Liver (tissue), 9 donors: ENCODE results near the gene MANSC1. TPM values are rescaled to one million over a fixed set of nuclear protein-coding genes. Genes with fewer than 3 reads are reported as not detected.

Source experiments
- DNase-seq: peaks from one replicate; pipeline ENCODE4 v3.0.0-alpha.2; 2017; ENCODE audit warnings: low spot score
- H3K27ac ChIP-seq, 2 donors: one replicate each; pipeline ENCODE4 v1.7.0; 2013; ENCODE audit warnings: inconsistent platforms in 2 of 2, low read length in 2 of 2, control low read depth in 1 of 2, low read depth in 1 of 2, mild to moderate bottlenecking in 1 of 2
- H3K27me3 ChIP-seq, 4 donors: one replicate each; pipeline versions ENCODE4 v1.6.1 to v1.7.0; 2013; ENCODE audit warnings: low read length in 3 of 4, inconsistent platforms in 1 of 4, mild to moderate bottlenecking in 1 of 4, moderate library complexity in 1 of 4; ENCODE audit not compliant: control insufficient read depth in 4 of 4, insufficient read depth in 4 of 4
- H3K36me3 ChIP-seq, 4 donors: one replicate each; pipeline versions ENCODE4 v1.6.1 to v1.7.0; 2013; ENCODE audit warnings: low read length in 3 of 4, mild to moderate bottlenecking in 3 of 4, low read depth in 1 of 4, moderate library complexity in 1 of 4; ENCODE audit not compliant: control insufficient read depth in 4 of 4, insufficient read depth in 3 of 4
- H3K4me1 ChIP-seq, 4 donors: one replicate each; pipeline versions ENCODE4 v1.6.1 to v1.7.0; 2013; ENCODE audit warnings: low read length in 3 of 4, mild to moderate bottlenecking in 3 of 4, moderate library complexity in 1 of 4; ENCODE audit not compliant: control insufficient read depth in 4 of 4, insufficient read depth in 4 of 4
- H3K4me3 ChIP-seq, 3 donors: one replicate each; pipeline versions ENCODE4 v1.6.1 to v1.7.0; 2013; ENCODE audit warnings: low read length in 3 of 3, control low read depth in 1 of 3, low read depth in 1 of 3, mild to moderate bottlenecking in 1 of 3
- H3K9ac ChIP-seq, 2 donors: one replicate each; pipeline ENCODE4 v1.7.0; 2013; ENCODE audit warnings: low read length in 2 of 2, mild to moderate bottlenecking in 2 of 2, moderate library complexity in 2 of 2, control low read depth in 1 of 2, low read depth in 1 of 2
- H3K9me3 ChIP-seq, 4 donors: one replicate each; pipeline versions ENCODE4 v1.6.1 to v1.7.0; 2013; ENCODE audit warnings: low read length in 3 of 4; ENCODE audit not compliant: control insufficient read depth in 4 of 4
- ATF3 ChIP-seq: IDR thresholded peaks from 2 replicates; pipeline ENCODE4 v1.6.1; 2016; ENCODE audit warnings: antibody characterized with exemption
- CTCF ChIP-seq: fragments of 150-350 bp; IDR thresholded peaks from 2 replicates; pipeline ENCODE4 v1.5.1; 2017; ENCODE audit warnings: improper control_type of control experiment, low read depth, low read length; ENCODE audit not compliant: missing input control
- FOXA1 ChIP-seq: IDR thresholded peaks from 2 replicates; pipeline ENCODE4 v1.6.1; 2016; ENCODE audit warnings: antibody characterized with exemption
- FOXA2 ChIP-seq: IDR thresholded peaks from 2 replicates; pipeline ENCODE4 v1.6.1; 2016; ENCODE audit warnings: antibody characterized with exemption
- HNF4A ChIP-seq, 2 donors: conservative IDR thresholded peaks; 2 replicates each; pipeline ENCODE4 v1.6.1; 2016; ENCODE audit warnings: antibody characterized with exemption in 2 of 2, mild to moderate bottlenecking in 2 of 2
- HNF4G ChIP-seq: IDR thresholded peaks from 2 replicates; pipeline ENCODE4 v1.6.1; 2016; ENCODE audit warnings: antibody characterized with exemption
- JUND ChIP-seq, 2 donors: IDR thresholded peaks; 2 replicates each; pipeline ENCODE4 v1.6.1; 2016; ENCODE audit warnings: antibody characterized with exemption in 2 of 2
- MAX ChIP-seq: IDR thresholded peaks from 2 replicates; pipeline ENCODE4 v1.6.1; 2016; ENCODE audit warnings: antibody characterized with exemption
- NR2F2 ChIP-seq: IDR thresholded peaks from 2 replicates; pipeline ENCODE4 v1.6.1; 2016; ENCODE audit warnings: antibody characterized with exemption
- RAD21 ChIP-seq, 2 donors: IDR thresholded peaks; 2 replicates each; pipeline ENCODE4 v1.6.1; 2016; ENCODE audit warnings: antibody characterized with exemption in 2 of 2, mild to moderate bottlenecking in 2 of 2
- REST ChIP-seq: IDR thresholded peaks from 2 replicates; pipeline ENCODE4 v1.6.1; 2016; ENCODE audit warnings: antibody characterized with exemption, mild to moderate bottlenecking
- RXRA ChIP-seq, 2 donors: IDR thresholded peaks; 2 replicates each; pipeline ENCODE4 v1.6.1; 2017 to 2018; ENCODE audit warnings: antibody characterized with exemption in 2 of 2, mild to moderate bottlenecking in 1 of 2
- TAF1 ChIP-seq: conservative IDR thresholded peaks from 2 replicates; pipeline ENCODE4 v1.6.1; 2016; ENCODE audit warnings: antibody characterized with exemption, mild to moderate bottlenecking
- YY1 ChIP-seq: IDR thresholded peaks from 2 replicates; pipeline ENCODE4 v1.6.1; 2016; ENCODE audit warnings: antibody characterized with exemption, mild to moderate bottlenecking
- ZBTB33 ChIP-seq: IDR thresholded peaks from 2 replicates; pipeline ENCODE4 v1.6.1; 2016; ENCODE audit warnings: antibody characterized with exemption
- WGBS: extraction: QIAGEN DNeasy Blood & Tissue Kit; methylation state at CpG from one replicate; pipeline ENCODE4 v1.1.7; 2013; 5-methylcytosine and 5-hydroxymethylcytosine counted together
- polyA plus RNA-seq, 2 donors: library from polyadenylated mRNA; stranded (reverse) in 1 of 2; unstranded in 1 of 2; fragments of 200-250 nt in 1 of 2; fragments of >200 nt in 1 of 2; fragmentation: Nextera tagmentation in 1 of 2; extraction: Ambion mirVana in 1 of 2; gene quantifications; one replicate each; pipeline versions ENCODE4 v1.2.1 to v1.2.3, GENCODE V29; 2013 to 2015
- total RNA-seq, 2 donors: library from RNA; depleted of rRNA; stranded (reverse); fragments of >200 nt; gene quantifications; one replicate each; pipeline ENCODE4 v1.2.3, GENCODE V29; 2014
- donor health status: healthy.
- donor health status: healthy.
- donor health status: healthy.
- donor health status: healthy.
- donor health status: healthy.

Gene MANSC1
- total and polyA plus RNA-seq, 4 donors: 2.1 to 7.8 (median 4.7) TPM

- Histone ChIP-seq H3K27me3 (no peaks in the 10 kb centered on the region), H3K4me3 (no peak overlapping the region), H3K36me3 (peaks cover 0 to 2% (median under 1%) of the 10 kb centered on the region in 4 donors), H3K4me1 (peaks cover 0 to 18% (median 12%) of the 10 kb centered on the region in 4 donors), H3K9me3 (no peaks in the 10 kb centered on the region), H3K27ac (no peak overlapping the region), H3K9ac (no peak overlapping the region)
- WGBS: 81% methylated on average over 8 of the region's 8 CpGs
- no peak for DNase-seq
- no peak for TF ChIP-seq REST
- TF ChIP-seq YY1: no peak
- no peak for TF ChIP-seq FOXA2
- TF ChIP-seq FOXA1: no peak
- TF ChIP-seq RAD21 (IDR thresholded peaks at IDR 0.05): no peak
- TF ChIP-seq HNF4G: no peak
- TF ChIP-seq RXRA (IDR thresholded peaks at IDR 0.05): no peak
- no peak for TF ChIP-seq JUND (IDR thresholded peaks at IDR 0.05)
- no peak for TF ChIP-seq ZBTB33
- TF ChIP-seq MAX: no peak
- no peak for TF ChIP-seq TAF1
- TF ChIP-seq CTCF: no peak
- no peak for TF ChIP-seq HNF4A (conservative IDR thresholded peaks at IDR 0.05)
- no peak for TF ChIP-seq NR2F2
- TF ChIP-seq ATF3: no peak
These were observed 11.4 kb downstream of the MANSC1 start for GRCh38 chr12:12338527-12339168.

- Histone ChIP-seq H3K27me3 (no peaks in the 10 kb centered on the region), H3K27ac (no peak overlapping the region), H3K9ac (no peak overlapping the region), H3K36me3 (peaks cover 0 to 2% (median 0%) of the 10 kb centered on the region in 4 donors), H3K9me3 (no peaks in the 10 kb centered on the region), H3K4me1 (peaks cover 4 to 18% (median 12%) of the 10 kb centered on the region in 4 donors), H3K4me3 (no peak overlapping the region)
- 100% methylated on average over 1 of the region's 1 CpG for WGBS
- no peak for DNase-seq
- TF ChIP-seq HNF4G (no peak), REST (no peak), MAX (no peak), FOXA1 (no peak), CTCF (no peak), RAD21 (IDR thresholded peaks at IDR 0.05) (no peak)
These were observed 13.5 kb downstream of the MANSC1 start for GRCh38 chr12:12336511-12336910.
